Measurements from ENCODE around the gene MYCN. TPM values are rescaled to one million over a fixed set of nuclear protein-coding genes. Genes with fewer than 3 reads are reported as not detected.
A peak's percentile ranks its signal among the peaks of the same experiment; 100 is the strongest.

The MYCN gene
- 14.6 and 16.7 TPM in 2 replicates for total RNA-seq
- polyA plus RNA-seq: 8.9 and 10.8 TPM in 2 replicates

- Histone ChIP-seq H2AFZ (peak within 1 kb of the TSS; percentile 59), H3K79me2 (peaks cover 29% of the 10 kb centered on the region), H3K9me2 (replicated peaks; ENCODE audit: insufficient read depth) (no peaks in the 10 kb centered on the region), H3K4me1 (ENCODE audit: insufficient read depth) (peaks cover 6% of the 10 kb centered on the region), H3K36me3 (replicated peaks; ENCODE audit: insufficient read depth, low read depth) (no peaks in the 10 kb centered on the region), H3K4me3 (peak within 1 kb of the TSS; percentile 56), H3K4me2 (peak within 1 kb of the TSS; percentile 98), H3K27ac (peak within 1 kb of the TSS; percentile 23), H3K9me3 (ENCODE audit: low read depth) (no peaks in the 10 kb centered on the region), H3K27me3 (no peaks in the 10 kb centered on the region), H4K20me1 (ENCODE audit: insufficient read depth, poor library complexity, severe bottlenecking) (no peaks in the 10 kb centered on the region)
- no peak for TF ChIP-seq EZH2 (IDR thresholded peaks at IDR 0.05; ENCODE audit: borderline replicate concordance)
- no peak for TF ChIP-seq EZH2phosphoT487 (IDR thresholded peaks at IDR 0.05; ENCODE audit: low read depth, severe bottlenecking, unreplicated experiment)
- TF ChIP-seq, protein P1, sequence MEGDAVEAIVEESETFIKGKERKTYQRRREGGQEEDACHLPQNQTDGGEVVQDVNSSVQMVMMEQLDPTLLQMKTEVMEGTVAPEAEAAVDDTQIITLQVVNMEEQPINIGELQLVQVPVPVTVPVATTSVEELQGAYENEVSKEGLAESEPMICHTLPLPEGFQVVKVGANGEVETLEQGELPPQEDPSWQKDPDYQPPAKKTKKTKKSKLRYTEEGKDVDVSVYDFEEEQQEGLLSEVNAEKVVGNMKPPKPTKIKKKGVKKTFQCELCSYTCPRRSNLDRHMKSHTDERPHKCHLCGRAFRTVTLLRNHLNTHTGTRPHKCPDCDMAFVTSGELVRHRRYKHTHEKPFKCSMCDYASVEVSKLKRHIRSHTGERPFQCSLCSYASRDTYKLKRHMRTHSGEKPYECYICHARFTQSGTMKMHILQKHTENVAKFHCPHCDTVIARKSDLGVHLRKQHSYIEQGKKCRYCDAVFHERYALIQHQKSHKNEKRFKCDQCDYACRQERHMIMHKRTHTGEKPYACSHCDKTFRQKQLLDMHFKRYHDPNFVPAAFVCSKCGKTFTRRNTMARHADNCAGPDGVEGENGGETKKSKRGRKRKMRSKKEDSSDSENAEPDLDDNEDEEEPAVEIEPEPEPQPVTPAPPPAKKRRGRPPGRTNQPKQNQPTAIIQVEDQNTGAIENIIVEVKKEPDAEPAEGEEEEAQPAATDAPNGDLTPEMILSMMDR (IDR thresholded peaks at IDR 0.05; ENCODE audit: poor library complexity): no peak
- DNase-seq (ENCODE audit: low spot score): peak; percentile 89
- WGBS (ENCODE audit: low lambda C conversion rate, missing lambda C conversion rate): 1% methylated on average over 47 of the region's 47 CpGs
These were observed at the start of gene MYCN for GRCh38 chr2:15939854-15940660. MYCN (plus strand) TSS chr2:15940550; CDS start chr2:15942065, 1,515 bp downstream.

GRCh38 chr2:15890936-15891905 is 49.1 kb upstream of the MYCN start:
- H3K27me3 ChIP-seq: no peaks in the 10 kb centered on the region
- peaks cover 11% of the 10 kb centered on the region for H3K4me1 ChIP-seq (ENCODE audit: insufficient read depth)
- no peak overlapping the region for H2AFZ ChIP-seq
- no peak overlapping the region for H3K4me2 ChIP-seq
- no peaks in the 10 kb centered on the region for H4K20me1 ChIP-seq (ENCODE audit: insufficient read depth, poor library complexity, severe bottlenecking)
- H3K36me3 ChIP-seq (replicated peaks; ENCODE audit: insufficient read depth, low read depth): no peaks in the 10 kb centered on the region
- 62% methylated on average over 15 of the region's 15 CpGs for WGBS (ENCODE audit: low lambda C conversion rate, missing lambda C conversion rate)
- no peaks in the 10 kb centered on the region for H3K79me2 ChIP-seq
- H3K9me3 ChIP-seq (ENCODE audit: low read depth): no peaks in the 10 kb centered on the region
- peak; percentile 63 for DNase-seq (ENCODE audit: low spot score)
- TF ChIP-seq EZH2phosphoT487 (IDR thresholded peaks at IDR 0.05; ENCODE audit: low read depth, severe bottlenecking, unreplicated experiment): no peak
- TF ChIP-seq EZH2 (IDR thresholded peaks at IDR 0.05; ENCODE audit: borderline replicate concordance): no peak
- TF ChIP-seq, protein P1 (IDR thresholded peaks at IDR 0.05; ENCODE audit: poor library complexity): no peak
- H3K27ac ChIP-seq: peak overlapping the region; percentile 71
- H3K9me2 ChIP-seq (replicated peaks; ENCODE audit: insufficient read depth): no peaks in the 10 kb centered on the region
- H3K4me3 ChIP-seq: no peak overlapping the region

- H3K9me2 ChIP-seq (replicated peaks; ENCODE audit: insufficient read depth): no peaks in the 10 kb centered on the region
- H3K4me2 ChIP-seq: no peak overlapping the region
- H2AFZ ChIP-seq: no peak overlapping the region
- no peak for DNase-seq (ENCODE audit: low spot score)
- no peaks in the 10 kb centered on the region for H3K36me3 ChIP-seq (replicated peaks; ENCODE audit: insufficient read depth, low read depth)
- H3K9me3 ChIP-seq (ENCODE audit: low read depth): no peaks in the 10 kb centered on the region
- H3K4me3 ChIP-seq: no peak overlapping the region
- H3K27ac ChIP-seq: no peak overlapping the region
- WGBS (ENCODE audit: low lambda C conversion rate, missing lambda C conversion rate): 60% methylated on average over 8 of the region's 8 CpGs
- H4K20me1 ChIP-seq (ENCODE audit: insufficient read depth, poor library complexity, severe bottlenecking): no peaks in the 10 kb centered on the region
- no peaks in the 10 kb centered on the region for H3K27me3 ChIP-seq
- H3K4me1 ChIP-seq (ENCODE audit: insufficient read depth): peaks cover 11% of the 10 kb centered on the region
- TF ChIP-seq, protein P1 (IDR thresholded peaks at IDR 0.05; ENCODE audit: poor library complexity): no peak
- TF ChIP-seq EZH2 (IDR thresholded peaks at IDR 0.05; ENCODE audit: borderline replicate concordance) (no peak), EZH2phosphoT487 (IDR thresholded peaks at IDR 0.05; ENCODE audit: low read depth, severe bottlenecking, unreplicated experiment) (no peak)
- H3K79me2 ChIP-seq: no peaks in the 10 kb centered on the region
These were observed 48.0 kb upstream of the MYCN start for GRCh38 chr2:15892151-15892880.
